Activated naive CD4-positive, alpha-beta T cell (primary cell): Measurements from ENCODE around the gene TTYH2.
"Not testable (repeated sequence)": the region's sequence is repeated elsewhere in the genome, so short reads cannot be mapped to it uniquely, and the experiment has no call there.

Experiments
- DNase-seq, 4 experiments: peaks; one replicate each; lab custom pipeline; 2025; lab: John Stamatoyannopoulos, UW

Gene TTYH2, protein sequence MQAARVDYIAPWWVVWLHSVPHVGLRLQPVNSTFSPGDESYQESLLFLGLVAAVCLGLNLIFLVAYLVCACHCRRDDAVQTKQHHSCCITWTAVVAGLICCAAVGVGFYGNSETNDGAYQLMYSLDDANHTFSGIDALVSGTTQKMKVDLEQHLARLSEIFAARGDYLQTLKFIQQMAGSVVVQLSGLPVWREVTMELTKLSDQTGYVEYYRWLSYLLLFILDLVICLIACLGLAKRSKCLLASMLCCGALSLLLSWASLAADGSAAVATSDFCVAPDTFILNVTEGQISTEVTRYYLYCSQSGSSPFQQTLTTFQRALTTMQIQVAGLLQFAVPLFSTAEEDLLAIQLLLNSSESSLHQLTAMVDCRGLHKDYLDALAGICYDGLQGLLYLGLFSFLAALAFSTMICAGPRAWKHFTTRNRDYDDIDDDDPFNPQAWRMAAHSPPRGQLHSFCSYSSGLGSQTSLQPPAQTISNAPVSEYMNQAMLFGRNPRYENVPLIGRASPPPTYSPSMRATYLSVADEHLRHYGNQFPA

DNA sequence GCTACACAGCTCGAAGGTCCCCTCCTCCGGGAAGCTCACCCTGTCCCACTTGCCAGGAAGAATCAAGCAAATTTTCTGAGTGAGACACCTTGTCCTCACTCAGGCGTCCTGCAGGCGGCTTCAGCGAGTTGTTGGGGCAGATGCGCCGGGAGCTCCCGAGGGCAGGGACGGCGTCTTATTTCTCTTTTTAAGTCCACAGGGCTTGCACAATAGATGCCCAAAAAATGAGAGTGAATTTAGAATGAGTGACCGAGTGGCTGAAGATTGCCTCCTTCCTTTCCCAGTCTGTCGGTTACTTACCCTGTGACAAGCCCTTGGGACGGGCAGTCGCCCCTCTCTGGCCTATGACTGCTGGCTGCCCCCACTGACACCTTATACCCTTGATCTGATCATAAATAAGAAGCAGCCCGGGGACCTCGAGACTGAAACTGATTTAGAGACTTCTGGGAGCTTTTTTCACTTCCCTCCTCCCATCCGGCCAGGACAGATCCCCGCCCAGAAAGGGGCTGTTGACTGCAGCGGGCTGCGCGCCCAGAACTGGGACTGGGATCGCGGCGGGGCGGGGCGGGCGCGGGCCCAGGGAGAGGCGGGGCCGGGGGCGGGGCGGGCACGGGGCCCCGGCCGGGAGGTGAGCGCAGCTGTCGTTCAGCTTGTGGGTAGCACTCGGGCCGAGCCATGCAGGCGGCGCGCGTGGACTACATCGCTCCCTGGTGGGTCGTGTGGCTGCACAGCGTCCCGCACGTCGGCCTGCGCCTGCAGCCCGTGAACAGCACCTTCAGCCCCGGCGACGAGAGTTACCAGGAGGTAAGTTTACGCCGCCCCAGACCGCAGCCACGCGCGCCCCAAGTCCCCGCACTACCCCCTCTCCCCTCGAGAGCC, at the start of gene TTYH2:
Gene TTYH2 (plus strand): TSS at position 659 of the 879 bp plus-strand sequence. CDS start 17 bp downstream, at position 676.
- DNase-seq, result peak; percentile 23 to 63 (median 35)

GRCh38 chr17:74163836-74164235, 49.5 kb upstream of the TTYH2 start:
- DNase-seq, result no peak

DNA sequence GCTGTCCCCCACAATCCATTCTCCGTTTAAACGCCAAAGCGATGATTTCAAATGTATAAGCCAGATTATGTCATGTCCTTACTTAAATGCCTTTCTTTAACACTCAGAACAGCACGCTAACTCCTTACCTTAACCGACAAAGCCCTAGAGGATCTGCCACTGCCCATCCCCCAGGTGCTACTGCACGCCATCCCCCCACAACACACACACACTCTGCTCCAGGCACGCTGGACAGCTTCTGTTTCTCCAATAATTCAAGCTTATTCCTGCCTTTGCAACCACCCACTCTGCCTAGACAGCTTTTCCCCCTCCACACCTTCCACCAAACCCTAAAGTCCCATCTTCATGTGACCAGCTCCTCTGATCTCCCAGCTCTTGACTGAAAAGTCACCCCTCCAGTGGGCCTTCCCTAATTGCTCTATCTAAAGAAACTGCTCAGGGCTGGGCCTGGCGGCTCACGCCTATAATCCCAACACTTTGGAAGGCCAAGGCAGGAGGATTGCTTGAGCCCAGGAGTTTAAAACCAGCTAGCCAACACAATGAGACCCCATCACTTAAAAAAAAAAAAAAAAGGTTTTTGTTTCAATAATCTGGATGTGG, 48.8 kb upstream of the TTYH2 start:
- no peak for DNase-seq

- no peak for DNase-seq
Measured at GRCh38 chr17:74165797-74166365, 47.5 kb upstream of the TTYH2 start.

GRCh38 chr17:74170924-74171323, 42.4 kb upstream of the TTYH2 start:
- DNase-seq, result no peak

GRCh38 chr17:74172700-74173099, 40.7 kb upstream of the TTYH2 start:
- no peak for DNase-seq

DNA sequence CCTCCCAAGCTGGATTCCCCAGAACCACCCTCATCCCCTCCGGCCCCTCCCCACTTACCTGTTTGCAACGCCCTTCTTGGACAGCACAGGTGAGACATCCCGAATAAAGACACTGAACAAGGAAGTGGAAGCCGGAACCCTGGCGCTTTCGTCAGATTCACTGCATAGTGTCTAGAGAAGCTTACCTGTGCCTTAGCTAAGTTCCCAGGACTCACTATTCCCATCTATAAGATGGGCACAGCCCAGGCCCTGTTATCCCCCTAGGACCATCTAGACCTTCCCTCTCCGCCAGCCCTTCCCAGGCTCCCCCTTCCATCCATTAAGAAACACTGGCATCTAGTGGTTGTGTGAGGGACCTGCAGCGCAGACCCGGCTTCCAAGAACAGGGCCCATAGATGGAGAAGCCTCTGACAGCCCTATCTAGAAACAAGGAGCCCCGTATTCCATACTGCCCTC, 36.8 kb upstream of the TTYH2 start:
- DNase-seq, result peak in 2 of 4 experiments; percentile 7 to 8

DNA sequence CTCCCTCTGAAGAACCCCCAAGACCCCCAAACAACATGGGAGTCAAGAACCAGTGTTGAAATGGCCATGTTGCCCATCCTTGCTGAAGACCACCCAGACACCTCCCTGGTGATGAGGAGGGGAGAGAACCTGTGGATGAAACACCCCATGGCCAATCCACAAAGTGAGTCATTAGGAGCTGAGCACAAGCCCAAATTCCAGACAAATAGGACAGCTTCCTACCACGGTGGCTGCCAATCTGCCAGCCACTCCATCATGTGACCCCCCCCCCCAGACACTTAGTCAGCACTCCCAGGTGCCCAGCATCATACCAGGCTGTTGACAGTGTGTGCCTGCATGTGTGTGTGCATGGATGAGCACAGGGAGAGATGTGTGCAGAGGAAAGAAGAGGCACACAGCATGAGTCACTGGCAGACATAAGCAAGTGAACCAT, 36.3 kb upstream of the TTYH2 start:
- no peak for DNase-seq

- no peak for DNase-seq
Measured at GRCh38 chr17:74179576-74179975, 33.8 kb upstream of the TTYH2 start.

DNA sequence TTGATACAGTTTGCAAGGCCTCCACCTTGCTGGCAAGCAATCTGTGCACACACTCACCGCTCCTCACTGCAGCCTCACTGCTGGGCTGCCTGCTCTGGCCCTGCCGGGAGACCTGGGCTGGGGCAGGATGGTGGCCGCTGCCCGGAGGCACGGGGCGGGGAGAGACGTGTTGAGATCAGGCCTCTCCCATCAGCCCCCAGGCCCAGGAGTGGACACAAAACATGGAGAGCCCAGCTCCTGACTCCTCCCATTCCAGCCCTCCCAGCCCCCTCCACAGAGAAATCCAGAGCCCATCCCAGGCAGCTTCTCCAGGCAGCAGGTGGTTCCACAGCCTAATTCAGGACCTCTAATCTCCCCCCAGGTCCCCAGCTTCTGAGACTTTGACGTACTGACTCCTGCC, 33.0 kb upstream of the TTYH2 start:
- DNase-seq, result no peak

DNA sequence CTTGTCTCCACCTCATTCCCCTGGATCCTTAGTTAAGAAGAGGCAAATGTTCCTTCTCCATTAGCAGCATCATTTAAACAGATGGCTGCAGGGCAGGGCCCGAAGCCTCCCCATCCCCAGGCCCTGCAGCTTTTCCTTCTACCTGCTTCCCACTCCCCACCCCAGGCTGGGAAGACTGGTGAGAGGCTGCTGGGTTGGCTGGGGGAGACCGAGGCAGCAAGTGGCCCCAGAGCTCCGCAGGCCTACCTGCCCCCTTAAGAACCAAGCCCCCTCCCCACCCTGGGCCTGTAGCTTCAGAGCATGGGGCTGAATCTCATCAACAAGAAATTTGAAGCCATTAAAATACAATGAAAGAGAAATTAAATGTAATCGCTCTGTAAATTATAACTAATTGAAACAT, 32.0 kb upstream of the TTYH2 start:
- no peak for DNase-seq

DNA sequence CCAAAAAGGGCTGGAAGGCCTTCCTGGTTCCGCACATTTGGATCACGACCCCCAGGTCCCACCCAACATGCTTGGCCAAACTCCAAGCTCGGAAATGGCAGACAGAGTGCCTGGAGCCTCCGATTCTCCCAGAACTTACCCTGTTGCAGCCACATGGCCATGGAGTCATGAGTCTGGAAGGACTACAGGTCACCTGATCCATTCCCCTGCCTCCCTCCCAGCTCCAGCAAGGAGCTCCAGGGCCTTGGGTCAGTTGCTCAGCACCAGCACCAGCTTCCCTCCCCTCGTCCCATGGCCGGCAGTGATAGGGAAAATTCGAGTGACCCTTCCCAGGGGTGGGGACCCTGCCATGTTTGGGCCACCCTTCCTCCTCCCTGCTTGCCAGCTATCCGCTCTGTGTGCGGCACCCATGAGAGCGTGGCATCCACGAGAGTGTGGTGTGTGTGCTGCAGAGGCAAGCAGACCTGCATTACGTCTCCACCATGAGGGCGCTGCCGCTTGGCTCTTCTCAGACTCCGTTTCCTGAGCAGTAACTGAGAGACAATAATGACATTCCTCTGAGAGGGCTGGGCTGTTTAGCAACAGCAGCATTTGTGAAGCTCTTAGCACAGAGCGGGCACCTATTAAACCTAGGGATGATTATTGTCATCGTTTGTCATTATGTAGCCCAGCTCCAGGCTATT, 31.2 kb upstream of the TTYH2 start:
- no peak for DNase-seq

GRCh38 chr17:74183411-74183810, 30.0 kb upstream of the TTYH2 start:
- DNase-seq, result no peak

- DNase-seq, result no peak
Measured at GRCh38 chr17:74185571-74186185, 27.7 kb upstream of the TTYH2 start.

- DNase-seq, result no peak
Measured at GRCh38 chr17:74186498-74186897, 26.9 kb upstream of the TTYH2 start.

GRCh38 chr17:74187761-74188160, 25.6 kb upstream of the TTYH2 start:
- DNase-seq, result no peak

- DNase-seq, result not testable (repeated sequence)
Measured at GRCh38 chr17:74188687-74189086, 24.7 kb upstream of the TTYH2 start.

GRCh38 chr17:74190154-74190553, 23.2 kb upstream of the TTYH2 start:
- DNase-seq, result no peak

DNA sequence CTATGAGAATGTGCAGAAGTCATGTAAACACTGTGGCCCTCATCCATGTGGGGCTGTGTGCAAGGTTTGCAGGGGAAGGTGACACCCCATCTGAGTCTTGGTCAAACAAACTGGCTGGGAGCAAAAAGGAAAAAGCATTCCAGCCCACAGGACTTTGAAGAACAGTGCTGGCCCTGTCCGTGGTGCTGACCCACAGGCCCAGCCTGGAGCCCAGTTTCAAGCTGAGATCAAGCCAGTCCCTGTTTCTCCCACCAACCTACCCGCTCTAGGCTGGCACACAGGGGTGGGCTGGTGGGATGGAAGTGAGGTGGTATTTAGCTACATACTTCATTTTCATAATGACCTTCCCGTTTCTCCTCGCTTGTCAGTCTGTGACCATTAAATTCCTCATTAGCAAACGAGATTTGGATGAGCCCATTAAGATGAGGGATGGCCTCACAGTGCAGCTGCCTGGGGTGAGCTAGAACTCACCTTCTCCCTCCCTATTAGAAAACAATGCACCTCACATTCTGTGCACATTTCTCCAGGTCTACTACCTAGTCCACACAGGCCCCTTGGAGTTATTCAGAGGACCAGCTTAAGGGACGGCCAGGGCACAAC, 22.5 kb upstream of the TTYH2 start:
- DNase-seq, result no peak
